Measurements from ENCODE around the gene PCDHGC5.

DNA sequence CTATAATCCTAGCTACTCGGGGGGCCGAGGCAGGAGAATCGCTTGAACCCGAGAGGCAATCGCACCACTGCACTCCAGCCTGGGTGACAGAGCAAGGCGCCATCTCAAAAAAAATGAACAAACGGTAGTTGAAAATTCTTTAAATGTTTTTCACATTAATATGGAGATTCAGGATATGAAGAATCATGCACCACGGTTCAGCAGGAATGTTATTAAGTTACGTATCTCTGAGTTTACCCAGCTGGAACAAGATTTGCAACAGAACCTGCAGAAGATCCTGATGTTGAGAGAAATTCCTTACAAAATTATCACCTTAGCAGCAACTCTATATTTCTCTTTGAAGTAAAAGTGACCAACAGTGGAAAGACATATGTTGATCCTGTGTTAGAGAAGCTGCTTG, 48.5 kb upstream of the PCDHGC5 start:
- TF ChIP-seq CTCF (IDR thresholded peaks at IDR 0.05) (no peak), POLR2A (IDR thresholded peaks at IDR 0.05) (no peak), POLR2AphosphoS5 (IDR thresholded peaks at IDR 0.05) (no peak)

Measured in breast epithelium (tissue), 3 donors.